Measurements from ENCODE around the gene CSMD2.

CSMD2 gene

DNA sequence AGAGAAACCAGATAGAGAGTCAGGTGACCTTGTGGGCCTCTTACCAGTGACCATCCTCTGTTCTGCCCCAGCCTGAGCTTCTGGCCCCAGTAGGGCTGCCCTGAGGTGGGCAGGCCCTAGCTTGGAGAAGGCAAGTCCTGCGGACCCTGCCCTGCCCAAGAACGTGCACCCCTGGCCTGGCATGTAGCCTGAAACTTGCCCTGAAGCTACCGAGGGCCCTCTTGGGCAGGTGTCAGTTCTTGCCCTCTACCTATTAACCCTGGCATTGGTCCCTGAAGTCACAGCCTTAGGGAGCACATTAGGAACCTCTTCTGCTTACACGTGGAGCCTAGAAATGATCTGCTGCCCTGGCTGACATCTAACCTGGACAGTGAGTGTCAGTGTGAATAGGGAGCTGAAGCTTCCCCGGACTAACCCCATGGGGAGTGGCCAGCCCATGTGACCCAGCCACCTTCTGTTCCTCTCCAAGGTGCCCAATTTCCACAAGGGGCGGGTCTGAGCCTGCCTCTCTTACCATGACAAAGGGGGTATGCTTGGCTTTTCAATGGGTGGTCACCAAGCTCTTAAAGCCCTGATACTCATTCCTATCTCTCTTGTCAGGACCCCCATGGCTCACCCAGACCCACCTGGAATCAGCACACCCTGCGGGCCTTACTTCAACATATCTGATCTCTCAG lies 529.6 kb downstream of the CSMD2 start:
- DNase-seq (ENCODE audit: low spot score) = no peak

GRCh38 chr1:33634806-33635205 lies 530.2 kb downstream of the CSMD2 start:
- DNase-seq (ENCODE audit: low spot score) = no peak

- DNase-seq (ENCODE audit: low spot score) = no peak
These were observed 530.9 kb downstream of the CSMD2 start for GRCh38 chr1:33634143-33634542.

GRCh38 chr1:33633019-33633801 lies 531.8 kb downstream of the CSMD2 start:
- DNase-seq (ENCODE audit: low spot score) = peak; percentile 75

GRCh38 chr1:33630686-33631085 lies 534.3 kb downstream of the CSMD2 start:
- DNase-seq (ENCODE audit: low spot score) = no peak

GRCh38 chr1:33626801-33627200 lies 538.2 kb downstream of the CSMD2 start:
- DNase-seq (ENCODE audit: low spot score) = no peak

GRCh38 chr1:33624991-33625870 lies 539.8 kb downstream of the CSMD2 start:
- DNase-seq (ENCODE audit: low spot score) = no peak

DNA sequence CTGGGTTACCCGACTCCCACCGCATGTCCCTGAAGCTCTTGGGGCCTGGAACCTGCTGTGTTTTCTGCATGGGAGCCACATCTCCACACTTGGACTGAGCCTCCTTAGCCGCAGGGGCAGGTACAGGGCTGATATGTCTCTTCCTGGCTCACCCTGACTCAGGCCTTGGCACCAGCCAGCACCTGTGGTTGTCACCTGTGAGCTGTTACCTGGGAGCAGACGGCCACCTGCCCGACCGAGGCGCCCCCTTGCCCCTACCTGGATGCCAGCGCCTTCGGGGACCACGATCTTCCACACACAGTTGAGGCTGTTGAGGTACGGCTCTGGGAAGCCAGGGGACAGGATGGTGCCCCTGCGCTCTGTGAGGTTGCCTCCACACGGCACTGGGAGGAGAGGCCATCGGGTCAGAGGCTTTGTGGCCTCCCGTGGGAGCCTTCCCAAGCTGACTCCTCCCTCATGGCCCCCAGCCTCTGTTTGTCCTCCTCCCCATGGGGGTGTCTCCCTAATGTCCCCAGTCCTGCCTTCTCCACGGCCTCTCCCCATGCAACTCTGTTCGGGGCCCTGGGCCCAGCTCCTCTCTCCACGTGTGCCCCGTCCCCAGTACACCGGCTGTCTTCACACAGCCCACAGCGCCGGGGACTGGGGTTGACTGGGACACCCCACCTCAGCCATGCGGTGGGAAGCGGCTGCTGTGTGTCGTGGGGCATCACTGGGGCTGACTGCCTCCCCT lies 540.6 kb downstream of the CSMD2 start:
- no peak for DNase-seq (ENCODE audit: low spot score)

DNA sequence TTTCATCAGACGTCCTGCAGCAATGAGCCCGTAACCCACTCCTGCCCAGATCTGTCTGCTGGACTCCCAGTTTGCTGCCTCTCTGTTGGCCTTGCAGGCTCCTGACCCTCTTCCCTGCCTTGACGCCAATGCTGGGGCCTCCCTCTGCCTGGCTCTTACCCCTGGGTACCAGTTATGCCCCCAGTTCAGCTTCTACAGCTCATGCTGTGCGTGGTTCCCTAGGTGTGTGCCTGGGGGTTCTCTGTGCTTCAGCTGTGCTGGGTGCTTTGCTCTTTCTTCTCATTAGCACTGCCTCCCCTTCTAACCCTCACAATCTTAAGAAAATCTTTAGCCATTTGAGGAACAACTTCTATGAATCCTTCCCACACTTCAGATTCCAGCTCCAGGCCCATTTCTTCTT lies 541.2 kb downstream of the CSMD2 start:
- no peak for DNase-seq (ENCODE audit: low spot score)

GRCh38 chr1:33622757-33623156 lies 542.3 kb downstream of the CSMD2 start:
- no peak for DNase-seq (ENCODE audit: low spot score)

- no peak for DNase-seq (ENCODE audit: low spot score)
These were observed 546.4 kb downstream of the CSMD2 start for GRCh38 chr1:33618636-33619035.

DNA sequence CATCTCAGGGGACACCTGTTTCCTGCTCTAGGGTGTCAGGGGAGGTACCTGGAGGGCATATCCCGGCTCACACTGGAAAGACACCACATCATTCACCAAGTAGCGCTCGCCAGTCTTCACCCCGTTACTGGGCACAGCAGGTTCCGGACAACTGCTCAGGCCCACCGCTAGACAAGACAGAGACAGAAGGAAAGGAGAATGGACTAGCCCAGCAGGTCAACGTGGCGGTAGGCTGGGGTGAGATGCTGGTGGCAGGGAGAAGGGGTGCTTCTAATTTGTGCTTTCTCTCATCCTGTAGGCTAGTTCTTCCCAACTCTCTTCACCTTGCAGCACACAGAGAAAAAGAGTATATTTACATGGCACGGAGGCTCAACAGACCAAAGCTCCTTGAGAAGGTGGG lies 547.6 kb downstream of the CSMD2 start:
- no peak for DNase-seq (ENCODE audit: low spot score)

DNA sequence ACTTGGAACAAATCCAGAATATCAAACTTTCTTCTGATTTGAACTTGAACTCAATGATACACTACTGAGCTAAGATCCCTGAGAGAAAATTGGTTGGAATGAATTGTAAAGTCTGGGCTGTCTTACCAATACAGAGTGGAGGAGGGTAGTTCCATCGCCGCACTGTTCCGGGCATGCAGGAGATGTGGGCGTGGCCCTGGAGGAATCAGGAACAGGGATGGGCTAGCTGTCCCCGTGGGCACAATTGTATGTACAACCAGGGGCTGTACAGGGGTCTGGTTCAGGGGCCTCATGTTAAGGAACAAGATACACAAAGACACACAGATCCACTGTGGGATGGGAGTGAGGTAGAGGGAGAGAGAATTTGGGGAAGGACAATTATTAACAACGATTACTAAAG lies 548.2 kb downstream of the CSMD2 start:
- DNase-seq (ENCODE audit: low spot score) = no peak

GRCh38 chr1:33615546-33615945 lies 549.5 kb downstream of the CSMD2 start:
- DNase-seq (ENCODE audit: low spot score) = no peak

- no peak for DNase-seq (ENCODE audit: low spot score)
These were observed 554.1 kb downstream of the CSMD2 start for GRCh38 chr1:33610864-33611455.

DNA sequence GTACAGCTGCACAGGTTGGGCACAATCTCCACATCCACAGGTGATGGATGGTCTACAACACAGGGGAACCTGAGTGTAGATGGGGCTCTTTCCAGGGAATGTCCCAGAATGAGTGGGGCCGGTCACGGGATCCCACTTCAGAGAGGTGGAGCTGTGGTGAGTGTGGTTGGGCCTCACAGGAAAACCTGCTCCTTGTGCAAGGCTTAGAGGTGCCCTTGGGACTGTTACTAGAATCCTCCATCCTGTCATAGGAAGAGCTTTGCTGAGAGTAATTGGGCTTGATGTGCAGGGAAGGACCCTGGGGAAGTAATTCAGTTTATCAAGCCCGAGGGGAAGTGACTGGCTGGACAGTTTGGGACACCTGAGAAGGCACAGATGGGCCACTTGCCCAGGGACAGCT lies 554.6 kb downstream of the CSMD2 start:
- no peak for DNase-seq (ENCODE audit: low spot score)

GRCh38 chr1:33609739-33610138 lies 555.3 kb downstream of the CSMD2 start:
- no peak for DNase-seq (ENCODE audit: low spot score)

DNA sequence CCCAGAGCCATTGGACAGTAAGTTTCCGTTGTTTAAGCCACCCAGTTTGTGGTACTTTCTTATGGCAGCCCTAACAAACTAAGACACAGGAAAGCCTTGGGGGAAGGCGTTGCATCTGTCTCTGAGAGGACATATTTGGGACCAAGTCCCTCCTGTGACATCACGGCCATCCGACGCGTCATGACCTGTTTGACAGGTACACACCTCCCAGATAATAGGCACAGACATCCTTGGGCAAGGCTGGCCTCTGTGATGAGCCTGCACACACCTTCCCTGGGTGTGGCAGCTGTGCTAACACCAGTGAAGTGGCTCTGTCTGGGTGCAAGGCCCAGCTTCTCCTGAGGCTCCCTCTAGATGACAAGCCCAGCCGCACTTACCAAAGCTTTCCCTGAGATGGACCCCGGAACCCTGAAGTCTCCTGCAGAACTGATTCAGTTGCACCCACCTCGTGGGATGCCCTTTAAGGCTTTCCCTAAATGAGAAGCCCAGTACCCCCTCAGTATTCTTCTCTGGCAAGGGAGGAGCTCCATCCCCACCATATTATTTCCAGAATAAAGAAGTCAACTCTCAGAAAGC lies 556.1 kb downstream of the CSMD2 start:
- DNase-seq (ENCODE audit: low spot score) = no peak

- no peak for DNase-seq (ENCODE audit: low spot score)
These were observed 557.5 kb downstream of the CSMD2 start for GRCh38 chr1:33607444-33608005.

- no peak for DNase-seq (ENCODE audit: low spot score)
These were observed 558.8 kb downstream of the CSMD2 start for GRCh38 chr1:33606272-33606671.

GRCh38 chr1:33602271-33602670 lies 562.8 kb downstream of the CSMD2 start:
- no peak for DNase-seq (ENCODE audit: low spot score)
